HG03460 (cell line): ENCODE measurements around the gene SLC9A4.

Experiments
- ATAC-seq: cut with Tn5 transposase; IDR thresholded peaks from one replicate; pipeline ENCODE4 v1.9.1; 2021; ENCODE audit not compliant: unreplicated experiment

Gene SLC9A4

DNA sequence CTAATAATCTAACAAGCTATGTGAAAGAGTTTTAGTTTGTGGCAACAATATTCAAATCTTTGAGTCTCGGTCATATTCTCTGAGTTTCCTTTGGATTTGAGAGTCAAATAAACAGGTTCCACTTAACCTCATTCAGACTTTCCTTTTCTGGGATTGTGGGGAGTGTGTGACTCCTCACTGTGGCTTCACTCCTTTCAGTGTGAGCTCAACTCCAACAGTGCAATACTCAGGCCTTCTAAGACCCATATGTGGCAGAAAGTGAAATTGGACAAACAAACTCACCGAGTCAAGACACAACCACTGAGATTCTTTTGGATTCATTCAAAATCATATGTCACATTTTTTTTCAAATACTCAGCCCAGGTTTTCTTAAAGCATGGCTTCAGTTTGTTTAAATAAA lies 25.4 kb downstream of the SLC9A4 start:
- ATAC-seq = no peak

DNA sequence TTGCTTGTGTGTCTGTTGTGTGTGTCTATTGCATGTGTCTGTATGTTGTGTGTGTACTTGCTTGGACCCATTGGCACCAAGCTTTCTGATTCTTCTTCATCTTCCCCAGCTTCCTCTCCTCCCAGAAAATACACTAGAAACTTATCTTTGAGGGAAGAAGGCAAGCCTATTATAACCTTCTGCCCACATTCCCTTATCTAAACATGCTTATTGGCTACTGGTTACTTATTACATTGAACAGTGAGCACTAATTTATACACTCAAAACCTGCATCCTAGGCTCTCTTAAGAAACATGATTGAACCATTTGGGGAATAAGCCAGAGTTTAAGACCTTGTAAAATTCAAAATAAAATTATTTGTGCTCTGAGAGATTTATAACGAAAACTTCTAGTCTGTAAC lies 26.5 kb downstream of the SLC9A4 start:
- no peak for ATAC-seq

DNA sequence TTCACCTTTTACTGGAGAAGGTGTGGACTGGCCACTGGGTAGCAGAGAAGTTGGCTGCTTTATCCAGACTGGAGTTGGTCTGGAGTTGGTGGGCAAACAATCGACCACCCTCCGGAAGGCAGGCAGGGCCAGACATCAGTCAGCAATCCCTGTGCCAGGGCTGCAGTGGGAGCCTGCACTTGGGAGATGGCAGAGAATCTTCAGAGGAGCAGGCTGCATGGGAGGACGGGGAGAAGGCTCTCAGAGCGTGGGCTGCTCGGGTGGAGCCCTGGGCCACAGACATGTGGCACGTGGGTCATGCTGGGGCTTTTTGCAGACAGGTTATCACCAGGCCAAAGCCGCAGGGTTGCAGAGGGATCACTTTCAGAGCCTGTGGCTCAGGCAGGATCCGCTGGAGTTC lies 29.6 kb downstream of the SLC9A4 start:
- no peak for ATAC-seq

DNA sequence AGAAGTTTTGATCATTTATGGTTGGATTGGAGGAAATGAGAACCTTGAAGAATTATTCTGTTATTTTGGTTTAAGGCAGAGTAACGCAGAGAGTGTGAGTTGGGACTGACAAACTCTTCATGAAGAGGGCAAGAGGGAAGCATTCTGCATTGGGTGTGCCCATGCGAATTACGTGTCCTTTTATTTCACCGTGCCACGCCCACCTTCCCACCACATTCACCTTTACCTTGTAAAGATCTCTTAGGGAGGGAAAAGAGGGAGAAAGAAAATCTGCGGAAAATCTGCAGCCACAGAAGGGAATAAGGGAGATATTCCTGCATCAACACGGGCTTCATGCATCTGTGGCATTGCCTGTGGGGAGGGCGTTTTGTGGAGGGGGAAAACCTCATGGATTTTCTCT lies 31.8 kb downstream of the SLC9A4 start:
- ATAC-seq = no peak

DNA sequence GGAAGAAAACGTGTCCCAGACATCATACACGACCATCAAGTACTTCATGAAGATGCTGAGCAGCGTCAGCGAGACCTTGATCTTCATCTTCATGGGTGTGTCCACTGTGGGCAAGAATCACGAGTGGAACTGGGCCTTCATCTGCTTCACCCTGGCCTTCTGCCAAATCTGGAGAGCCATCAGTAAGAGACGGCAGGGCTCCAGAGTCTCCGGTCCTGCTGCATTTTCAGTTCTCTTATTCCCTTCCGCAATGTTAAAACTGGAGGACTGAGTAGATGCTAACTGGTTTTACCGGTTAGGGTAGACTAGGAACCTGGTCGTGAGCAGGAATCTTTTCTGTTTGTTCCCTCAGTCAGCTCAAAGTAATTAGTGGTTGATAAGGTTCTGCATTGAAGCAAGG lies 32.3 kb downstream of the SLC9A4 start:
- ATAC-seq = no peak

DNA sequence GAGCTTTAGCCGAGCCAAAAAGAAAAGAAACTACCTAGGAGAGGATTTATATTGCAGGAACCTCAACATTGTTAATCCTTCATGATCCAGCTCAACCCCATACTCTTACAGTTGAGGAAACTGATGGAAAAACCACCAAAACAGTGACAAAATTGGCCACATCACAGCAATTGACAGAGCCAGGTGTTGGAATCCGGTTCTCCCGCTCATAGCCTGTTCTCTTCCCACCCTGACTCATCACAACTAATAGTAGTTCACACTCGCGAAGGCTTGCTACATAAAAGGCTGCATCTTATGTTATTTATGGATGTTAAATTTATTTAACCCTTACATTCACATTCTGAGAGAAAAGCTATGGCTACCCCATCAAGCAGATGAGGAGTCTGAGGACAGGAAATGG lies 33.7 kb downstream of the SLC9A4 start:
- no peak for ATAC-seq

DNA sequence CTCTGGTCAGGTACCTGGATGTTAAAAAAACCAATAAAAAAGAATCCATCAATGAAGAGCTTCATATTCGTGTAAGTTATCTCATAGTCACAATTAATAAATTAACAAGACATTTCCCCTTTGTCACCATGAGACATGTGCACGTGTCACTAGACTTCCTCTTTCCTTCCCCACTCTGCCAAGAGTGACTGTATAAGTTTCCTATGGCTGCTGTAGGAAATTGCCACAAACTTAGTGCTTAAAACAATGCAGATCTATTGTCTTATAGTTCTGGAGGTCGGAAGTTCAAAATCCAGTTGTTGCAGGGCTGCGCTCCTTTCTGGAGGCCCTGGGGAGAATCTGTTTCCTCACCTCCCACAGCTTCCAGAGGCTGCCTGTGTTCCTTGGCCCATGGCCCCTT lies 35.8 kb downstream of the SLC9A4 start:
- ATAC-seq = no peak

DNA sequence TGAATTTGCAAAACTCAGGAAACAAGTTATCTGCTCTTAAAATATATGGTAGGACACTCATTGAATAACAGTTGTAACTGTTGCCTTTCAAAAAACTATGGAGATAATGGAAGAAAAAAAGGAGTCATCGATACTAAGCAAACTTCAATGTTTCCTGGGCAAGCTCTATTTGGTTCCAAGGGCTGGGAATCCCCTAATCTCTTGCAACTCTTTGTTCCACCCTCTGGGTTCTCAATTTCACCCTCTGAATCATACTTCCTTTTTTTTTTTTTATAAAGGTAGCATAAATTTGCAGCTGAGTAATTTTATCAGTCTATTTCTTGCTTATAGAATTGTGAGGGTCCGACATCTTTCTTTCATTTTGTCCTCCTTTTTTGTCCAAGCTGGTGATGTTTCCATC lies 36.7 kb downstream of the SLC9A4 start:
- no peak for ATAC-seq

DNA sequence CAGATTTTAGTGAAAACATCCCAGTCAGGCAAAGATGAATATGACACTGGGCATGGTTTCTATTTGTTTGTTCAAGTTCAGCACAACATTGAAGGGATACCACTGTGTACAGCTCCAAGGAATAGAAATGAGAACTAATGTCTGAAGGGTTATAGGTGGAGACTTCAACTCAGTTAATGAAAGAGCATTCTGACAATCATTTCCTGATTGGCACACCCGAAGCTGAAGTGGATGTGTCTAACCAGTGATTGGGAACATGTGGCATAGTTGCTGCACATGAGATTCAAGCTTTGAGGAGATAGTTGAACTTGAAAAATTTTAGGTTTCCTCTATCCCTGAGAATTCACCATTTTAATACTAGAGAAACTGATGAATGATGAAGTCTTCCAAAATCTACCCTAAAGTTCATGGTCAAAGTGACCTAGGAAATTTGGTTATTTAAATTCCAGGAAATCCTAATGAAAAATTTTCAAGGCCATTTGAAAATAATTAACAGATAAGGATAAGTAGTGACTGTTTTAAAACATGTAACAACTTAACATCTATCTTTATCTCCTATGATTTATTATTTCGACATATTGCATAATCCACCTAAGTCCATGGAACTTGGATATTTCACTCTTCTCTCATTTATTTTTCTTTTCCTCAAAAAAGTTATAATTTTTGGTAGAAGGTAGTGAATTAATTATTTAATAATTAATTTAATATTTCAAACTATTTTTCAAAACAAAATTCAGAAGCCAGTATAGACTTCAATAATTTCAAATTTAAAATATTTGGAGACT lies 38.0 kb downstream of the SLC9A4 start:
- ATAC-seq = no peak

DNA sequence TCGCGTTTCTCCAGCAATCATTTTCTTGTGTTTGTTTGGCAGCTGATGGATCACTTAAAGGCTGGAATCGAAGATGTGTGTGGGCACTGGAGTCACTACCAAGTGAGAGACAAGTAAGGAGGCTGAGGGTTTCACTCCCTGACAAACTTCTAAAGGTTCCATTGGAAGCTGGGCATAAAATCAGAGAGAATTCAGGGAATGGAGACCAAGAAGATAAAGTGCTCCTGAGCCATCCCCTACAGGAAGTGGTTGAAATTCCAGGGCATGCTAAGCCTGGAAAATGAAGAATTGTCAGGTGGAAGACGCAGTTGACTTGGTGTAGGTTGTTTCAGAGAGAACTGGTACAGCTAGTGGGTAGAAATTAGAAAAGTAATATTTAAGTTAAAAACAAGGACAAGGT lies 39.1 kb downstream of the SLC9A4 start:
- no peak for ATAC-seq

DNA sequence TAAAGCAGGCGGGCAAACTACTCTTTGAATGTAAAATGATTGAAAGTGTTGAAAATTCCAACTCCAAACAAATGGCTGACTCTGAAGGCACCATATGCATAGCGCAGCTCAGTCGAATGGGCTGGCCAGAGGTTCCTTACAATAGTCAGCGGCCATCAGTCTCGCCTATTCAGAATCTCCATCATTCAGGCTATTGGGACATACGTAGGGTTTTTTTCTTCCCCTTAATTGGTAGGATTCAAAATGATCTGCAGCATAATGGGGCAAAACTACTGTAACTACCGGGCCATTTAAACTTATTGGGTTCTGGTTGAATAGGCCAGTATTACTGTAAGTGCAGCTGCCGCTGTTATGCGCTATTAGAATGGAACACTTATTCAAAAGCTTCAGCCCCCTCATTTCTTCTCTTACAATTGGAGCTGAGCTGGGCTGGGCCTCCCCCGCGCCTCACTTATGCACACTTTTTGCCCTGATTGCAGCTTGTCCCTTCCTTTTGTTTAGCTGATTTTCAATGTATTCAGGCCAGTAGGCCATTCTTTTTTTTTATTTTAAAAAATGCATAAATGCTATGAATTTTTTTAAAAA lies 40.4 kb downstream of the SLC9A4 start:
- ATAC-seq = no peak

DNA sequence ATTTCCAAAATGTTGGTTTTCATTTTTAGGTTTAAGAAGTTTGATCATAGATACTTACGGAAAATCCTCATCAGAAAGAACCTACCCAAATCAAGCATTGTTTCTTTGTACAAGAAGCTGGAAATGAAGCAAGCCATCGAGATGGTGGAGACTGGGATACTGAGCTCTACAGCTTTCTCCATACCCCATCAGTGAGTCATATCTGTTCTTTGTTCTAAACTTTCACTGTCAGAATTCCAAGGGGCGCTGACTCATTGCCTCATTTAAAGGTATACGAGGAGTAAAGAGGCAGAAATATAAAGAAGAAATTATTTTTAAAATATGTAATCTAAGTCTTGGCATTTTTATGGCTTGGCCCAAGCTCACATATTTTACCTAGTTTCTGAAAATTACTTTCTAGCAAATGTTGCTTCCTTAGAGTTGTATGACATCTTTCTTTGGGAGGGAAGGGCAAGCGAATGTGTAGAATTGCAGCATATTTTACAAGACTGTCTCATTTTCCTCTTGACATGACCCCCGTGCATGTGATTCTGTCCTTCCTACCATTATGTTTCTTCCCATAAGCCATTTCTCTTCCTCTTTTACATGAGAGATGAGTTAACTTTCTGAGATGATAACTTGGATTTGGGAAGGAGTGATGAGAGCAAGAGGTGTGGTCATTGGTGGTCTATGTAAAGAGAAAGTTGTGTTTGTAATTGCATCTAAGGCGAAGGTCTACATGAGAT lies 41.2 kb downstream of the SLC9A4 start:
- ATAC-seq = no peak

DNA sequence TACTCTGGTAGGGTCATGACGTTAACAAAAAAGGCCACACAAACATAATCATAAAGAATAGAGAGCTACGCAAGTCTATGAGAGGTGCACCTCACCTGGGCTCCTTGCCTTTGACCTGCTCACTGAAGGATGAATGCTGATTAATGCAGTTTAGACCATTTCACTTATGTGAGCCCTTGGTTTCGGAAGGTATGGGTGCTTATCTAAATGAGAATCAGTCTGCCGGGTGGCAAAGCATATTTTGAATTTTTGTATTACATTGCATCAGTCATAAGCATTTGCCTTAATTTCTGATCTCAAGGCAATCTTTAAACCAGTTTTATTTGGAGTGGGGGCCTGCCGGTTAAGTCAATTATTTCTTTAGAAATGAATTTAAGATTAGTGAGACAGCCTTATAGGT lies 42.8 kb downstream of the SLC9A4 start:
- no peak for ATAC-seq

DNA sequence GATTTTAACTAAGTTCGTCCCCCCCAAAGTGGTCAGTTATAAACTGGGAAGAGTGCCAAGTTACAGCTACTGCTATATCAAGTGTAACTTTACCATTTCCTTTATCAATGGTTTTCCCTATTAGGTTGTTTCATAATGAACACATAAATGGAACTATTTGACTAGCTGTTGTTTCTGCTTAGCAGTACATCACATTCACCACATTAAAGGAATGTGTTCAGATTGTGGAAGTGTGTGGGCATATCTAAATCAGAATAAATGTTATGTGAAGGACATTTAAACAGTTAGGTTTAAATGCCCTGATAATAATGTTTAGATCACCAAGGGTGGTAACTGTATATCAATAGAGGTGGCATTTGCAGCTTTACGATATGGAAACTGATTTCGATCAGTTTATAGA lies 45.1 kb downstream of the SLC9A4 start:
- no peak for ATAC-seq

DNA sequence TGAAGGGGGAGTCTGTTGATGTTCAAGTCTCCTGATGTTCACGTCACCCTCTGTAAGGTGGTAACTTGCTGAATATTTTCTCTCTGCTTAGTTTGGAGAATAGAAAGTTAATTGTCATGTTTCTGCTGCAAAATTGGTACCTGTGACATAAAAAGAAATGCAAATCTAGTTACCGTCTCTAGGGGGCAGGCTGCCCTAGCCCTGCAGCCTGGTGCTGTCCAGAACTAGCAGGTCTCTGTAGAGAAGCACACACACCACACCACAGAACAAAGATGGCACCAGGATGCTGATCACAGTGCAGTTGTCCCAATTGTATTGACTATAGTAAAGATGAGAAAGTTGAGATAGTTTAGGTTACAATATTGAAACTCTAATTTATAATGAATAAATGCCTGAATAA lies 47.0 kb downstream of the SLC9A4 start:
- no peak for ATAC-seq

DNA sequence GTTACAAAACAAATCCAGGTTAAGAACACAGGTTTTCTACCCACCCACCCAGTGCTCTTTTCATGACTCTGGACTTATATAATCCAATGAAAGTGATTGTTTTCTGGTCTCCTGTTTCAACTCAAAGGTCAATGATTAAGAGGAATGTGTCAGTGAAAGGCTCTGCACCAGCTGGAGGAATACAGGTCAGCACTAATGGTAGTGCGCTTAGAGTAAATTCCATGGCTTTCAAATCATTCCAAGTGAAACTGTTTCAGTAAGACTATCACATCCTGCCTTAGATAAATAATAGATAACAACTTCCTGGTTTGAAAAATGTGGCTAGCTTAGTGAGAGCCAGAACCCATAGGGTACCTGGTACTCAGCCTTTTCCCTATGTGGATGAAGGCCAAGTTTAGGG lies 47.8 kb downstream of the SLC9A4 start:
- ATAC-seq = no peak

DNA sequence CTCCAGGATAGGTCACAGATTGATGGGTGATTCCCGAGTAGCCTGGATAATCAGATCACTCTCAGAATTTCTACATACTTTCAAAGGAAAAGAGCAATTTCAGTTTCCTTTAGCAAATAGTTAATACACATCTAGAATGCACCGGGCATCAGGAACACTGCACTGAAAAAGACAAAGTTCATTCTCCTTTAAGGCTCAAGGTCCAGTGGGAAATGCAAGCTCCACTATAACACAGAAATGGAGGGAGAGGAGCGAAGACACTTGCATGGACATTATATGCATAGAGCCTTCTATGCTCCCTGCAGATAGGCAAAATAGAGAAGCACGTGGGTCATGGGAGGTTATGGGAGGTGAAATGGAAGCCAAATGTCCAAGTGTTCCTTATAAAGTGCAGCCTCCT lies 49.1 kb downstream of the SLC9A4 start:
- ATAC-seq = no peak

DNA sequence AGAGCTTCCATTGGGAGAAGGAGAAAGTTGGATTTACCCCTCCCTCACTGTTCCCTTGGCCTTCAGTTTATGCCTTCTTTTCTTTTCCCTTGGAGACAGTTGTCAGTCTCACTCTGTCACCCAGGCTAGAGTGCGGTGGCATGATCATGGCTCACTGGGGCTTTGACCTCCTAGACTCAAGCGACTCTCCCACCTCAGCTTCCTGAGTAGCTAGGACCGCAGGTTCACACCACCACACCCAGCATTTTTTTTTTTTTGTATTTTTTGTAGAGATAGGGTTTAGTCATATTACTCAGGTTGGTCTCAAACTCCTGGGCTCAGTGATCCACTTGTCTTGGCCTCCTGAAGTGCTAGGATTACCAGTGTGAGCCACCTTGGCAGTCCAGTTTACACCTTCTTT lies 49.9 kb downstream of the SLC9A4 start:
- no peak for ATAC-seq

DNA sequence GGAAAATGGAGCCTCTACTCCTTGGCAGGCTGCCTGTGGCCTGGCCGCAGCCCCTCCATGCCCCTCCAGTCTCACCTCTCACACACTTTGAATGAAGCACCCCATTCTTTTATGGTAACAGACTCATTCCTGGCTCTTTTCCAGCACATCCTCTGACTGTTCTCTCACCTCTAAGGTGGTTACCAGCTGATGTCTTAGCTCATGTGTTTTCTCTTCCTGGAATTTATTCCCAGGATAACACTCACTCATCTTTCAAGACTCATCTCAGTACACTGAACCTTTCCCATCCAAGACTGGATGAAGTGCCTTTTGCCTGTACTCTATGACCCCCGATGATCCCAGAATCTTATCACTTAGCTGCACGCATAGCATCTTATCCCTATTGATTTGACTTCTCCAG lies 50.6 kb downstream of the SLC9A4 start:
- no peak for ATAC-seq

DNA sequence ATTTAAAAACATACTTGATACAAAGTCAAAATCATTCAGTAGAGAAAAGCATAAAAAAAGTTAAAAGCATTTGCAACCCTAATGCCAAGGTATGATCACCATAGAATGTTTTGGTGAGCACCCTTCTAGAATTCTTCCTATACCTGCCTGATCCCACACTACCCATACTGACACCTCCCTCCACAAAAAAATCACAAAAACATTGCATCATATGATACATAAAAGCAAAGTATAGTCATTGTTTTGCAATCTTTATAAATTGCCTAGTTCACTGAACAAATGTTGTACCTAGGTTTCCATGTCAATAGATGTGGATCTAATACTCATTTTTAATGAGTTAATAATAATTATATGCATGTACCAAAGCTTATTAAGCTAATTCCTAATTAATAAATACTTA lies 54.1 kb downstream of the SLC9A4 start:
- ATAC-seq = no peak

DNA sequence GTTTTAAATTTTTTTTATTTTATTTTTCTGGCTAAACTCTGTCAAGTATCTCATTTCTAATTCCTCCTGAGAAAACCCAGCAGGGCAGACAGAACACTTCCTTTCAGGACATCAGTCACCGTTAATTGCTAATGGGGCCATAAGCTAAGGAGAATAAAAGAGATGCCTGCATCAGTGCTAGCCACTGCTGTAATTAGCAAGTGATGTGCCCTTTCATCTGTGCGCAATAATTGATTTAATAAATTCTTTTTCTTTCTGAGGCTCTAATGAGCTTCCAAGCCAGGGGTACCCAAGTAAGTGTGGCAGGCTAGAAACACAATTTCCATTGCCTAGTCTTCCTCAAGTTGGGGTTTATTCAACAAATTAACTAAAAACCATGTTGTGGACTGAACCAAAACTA lies 65.5 kb downstream of the SLC9A4 start:
- no peak for ATAC-seq

DNA sequence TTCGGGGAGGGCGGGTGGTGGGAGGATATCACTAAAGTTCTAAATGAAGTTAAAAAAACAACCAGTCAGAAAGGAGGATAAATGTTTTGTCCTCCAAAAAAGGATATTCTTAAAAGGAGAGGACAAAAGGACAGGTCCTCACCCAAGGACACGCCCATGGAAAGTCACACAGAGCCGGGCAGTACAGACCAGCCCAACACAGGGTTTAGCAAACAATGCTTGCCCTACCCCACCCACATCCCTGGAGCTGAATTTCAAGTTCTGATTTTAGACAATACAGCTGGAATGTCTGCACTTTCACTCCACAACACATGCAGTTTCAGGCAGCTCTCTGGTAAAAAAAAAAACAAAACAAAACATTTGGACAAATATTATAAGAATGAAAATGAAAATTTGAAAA lies 67.9 kb downstream of the SLC9A4 start:
- ATAC-seq = no peak
